K562 (cell line): Measurements from ENCODE around the gene RCC2. TPM values are rescaled to one million over a fixed set of nuclear protein-coding genes. Genes with fewer than 3 reads are reported as not detected.

ENCODE experiments used
- BCL6 ChIP-seq: fragments of 250-450 bp; sonication (Bioruptor Pico); IDR thresholded peaks from 2 replicates; pipeline ENCODE4 v1.4.0; 2020
- CHD4 ChIP-seq: fragments of 200-600 bp; sonication (generic); IDR thresholded peaks from 3 replicates; pipeline ENCODE4 v1.6.1; 2012; ENCODE audit warnings: low read depth, mild to moderate bottlenecking, mixed read lengths, low read length, inconsistent platforms; ENCODE audit not compliant: insufficient read depth, insufficient replicate concordance, poor library complexity, severe bottlenecking
- HMGXB4 ChIP-seq: sonication (generic); formaldehyde crosslinking; IDR thresholded peaks from 2 replicates; pipeline ENCODE4 v1.8.1; 2023; ENCODE audit warnings: mild to moderate bottlenecking, missing genetic modification reagents
- HOXB6 ChIP-seq: fragments of 250-450 bp; sonication (Bioruptor Pico); IDR thresholded peaks from 2 replicates; pipeline ENCODE4 v1.5.1; 2022; ENCODE audit warnings: mild to moderate bottlenecking, borderline replicate concordance
- ID3 ChIP-seq, 2 experiments: fragments of 250-450 bp in 1 of 2; fragments of 450-650 bp in 1 of 2; sonication (Bioruptor Pico) in 1 of 2; IDR thresholded peaks; 2 replicates each; pipeline versions ENCODE4 v1.6.1 to v1.8.0; 2016 to 2021; ENCODE audit warnings: mild to moderate bottlenecking in 2 of 2, moderate library complexity in 2 of 2, missing compliant biosample characterization in 1 of 2, missing genetic modification characterization in 1 of 2
- KAT2B ChIP-seq: IDR thresholded peaks from one replicate; pipeline ENCODE4 v1.6.1; 2012; ENCODE audit warnings: low read depth, mild to moderate bottlenecking, control low read depth, inconsistent platforms, low read length, moderate library complexity
- KDM1A ChIP-seq, 2 experiments: fragments of 450-650 bp; IDR thresholded peaks; 2 replicates each; pipeline ENCODE4 v1.6.1; 2016; ENCODE audit warnings: mild to moderate bottlenecking in 2 of 2
- SETDB1 ChIP-seq: IDR thresholded peaks from one replicate; pipeline ENCODE4 v1.6.1; 2012; ENCODE audit warnings: low read length, control low read depth, inconsistent platforms
- TAF7 ChIP-seq: fragments of 450-650 bp; IDR thresholded peaks from 2 replicates; pipeline ENCODE4 v1.6.1; 2016; ENCODE audit warnings: missing genetic modification characterization, missing compliant biosample characterization
- TBP ChIP-seq: optimal IDR thresholded peaks from 2 replicates; pipeline ENCODE3; 2011; ENCODE audit warnings: low read depth, low read length, improper control_type of control experiment
- XRCC4 ChIP-seq: IDR thresholded peaks from one replicate; pipeline ENCODE4 v1.6.1; 2011; ENCODE audit not compliant: insufficient read depth, insufficient read length; ENCODE audit errors: extremely low read depth
- YBX1 ChIP-seq: fragments of 450-650 bp; IDR thresholded peaks from 2 replicates; pipeline ENCODE4 v1.7.1; 2016; ENCODE audit warnings: mild to moderate bottlenecking
- ZC3H4 ChIP-seq: sonication (generic); formaldehyde crosslinking; IDR thresholded peaks from 2 replicates; pipeline ENCODE4 v1.9.0; 2021; ENCODE audit warnings: missing genetic modification reagents, borderline replicate concordance
- ZNF311 ChIP-seq: fragments of 250-450 bp; sonication (Bioruptor Pico); IDR thresholded peaks from 2 replicates; pipeline ENCODE4 v1.4.0; 2020; ENCODE audit warnings: mild to moderate bottlenecking, moderate library complexity
- polyA plus RNA-seq, 8 experiments: library from polyadenylated mRNA; depleted of rRNA in 4 of 8; stranded (reverse) in 5 of 8; unstranded in 3 of 8; fragments of >200 nt; fragmentation: Nextera tagmentation in 2 of 8; fragmentation: Illumina TruSeq in 1 of 8; extraction: Ambion mirVana in 2 of 8; extraction: Trizol in 1 of 8; gene quantifications; 2 replicates each; pipeline versions ENCODE4 v1.2.1 to v1.2.3, GENCODE V29; 2011 to 2014; ENCODE audit warnings: inconsistent platforms in 1 of 8, missing spikeins in 1 of 8
- total RNA-seq, 7 experiments: library from RNA; depleted of rRNA in 6 of 7; stranded (reverse); fragments of >200 nt in 6 of 7; fragmentation: Illumina TruSeq in 2 of 7; extraction: Trizol in 2 of 7; gene quantifications; 2 replicates each; pipeline versions ENCODE4 v1.2.1 to v1.2.3, GENCODE V29; 2011 to 2021; ENCODE audit warnings: low replicate concordance in 1 of 7

Gene RCC2
- total and polyA plus RNA-seq, 9 of the 15 experiments (the other 6 are each of a cell fraction or from before 2014, with no cell fraction given), result 31.8 to 292 (median 116) TPM

- TF ChIP-seq CHD4, result no peak
- TF ChIP-seq ID3 (CRISPR knock-in tag; IDR thresholded peaks at IDR 0.05), result no peak
- TF ChIP-seq ID3 (tag; IDR thresholded peaks at IDR 0.05), result no peak
- TF ChIP-seq KAT2B, result no peak
- no peak for TF ChIP-seq YBX1
- TF ChIP-seq HMGXB4 (CRISPR knock-in tag), result no peak
- no peak for TF ChIP-seq HOXB6 (CRISPR knock-in tag)
- TF ChIP-seq ZC3H4 (CRISPR knock-in tag), result no peak
- TF ChIP-seq ZNF311 (CRISPR knock-in tag), result no peak
- peak; percentile 72 for TF ChIP-seq TAF7
- TF ChIP-seq BCL6 (CRISPR knock-in tag), result no peak
- peak; percentile 76 for TF ChIP-seq TBP
- TF ChIP-seq SETDB1, result no peak
- TF ChIP-seq XRCC4, result no peak
- no peak for TF ChIP-seq KDM1A (IDR thresholded peaks at IDR 0.05)
- TF ChIP-seq, all 486 proteins: peak for 108
These were observed at the start of gene RCC2 (continued) for GRCh38 chr1:17439250-17440073.
